Measurements from ENCODE around the gene MTURN. TPM values are rescaled to one million over a fixed set of nuclear protein-coding genes. Genes with fewer than 3 reads are reported as not detected.

MTURN gene
- total and polyA plus RNA-seq, 10 donors = 6.3 to 36.6 (median 14.8) TPM

GRCh38 chr7:30172451-30172850 is 37.7 kb downstream of the MTURN start:
- no peak for DNase-seq
- H3K4me1 ChIP-seq = peaks cover 0 to 60% (median 25%) of the 10 kb centered on the region in 6 donors
- H3K36me3 ChIP-seq = no peaks in the 10 kb centered on the region
- H3K27me3 ChIP-seq (replicated peaks in 1 of 7) = no peaks in the 10 kb centered on the region
- H3K9me3 ChIP-seq = no peaks in the 10 kb centered on the region
- H3K4me3 ChIP-seq = no peak overlapping the region
- no peak for TF ChIP-seq CTCF (IDR thresholded peaks at IDR 0.05 in 8 of 11, conservative IDR thresholded peaks at IDR 0.05 in 3 of 11)
- H3K27ac ChIP-seq = no peak overlapping the region
- intact Hi-C loops (cut with DNase I; ENCODE audit: low total_unique reads) = no loop called here
- 81 to 97% (median 94%) methylated on average over 3 of the region's 3 CpGs for WGBS, 5 donors

GRCh38 chr7:30173058-30173897 is 38.5 kb downstream of the MTURN start:
- peak overlapping the region in 2 of 8 donors; percentile 14 to 16 for H3K27ac ChIP-seq
- H3K27me3 ChIP-seq (replicated peaks in 1 of 7) = no peaks in the 10 kb centered on the region
- TF ChIP-seq CTCF (IDR thresholded peaks at IDR 0.05 in 8 of 11, conservative IDR thresholded peaks at IDR 0.05 in 3 of 11) = no peak
- TF ChIP-seq POLR2A (IDR thresholded peaks at IDR 0.05) = no peak
- TF ChIP-seq POLR2AphosphoS5 (IDR thresholded peaks at IDR 0.05) = peak in 1 of 3 donors; percentile 11
- H3K9me3 ChIP-seq = no peaks in the 10 kb centered on the region
- intact Hi-C loops (cut with DNase I; ENCODE audit: low total_unique reads) = no loop called here
- DNase-seq = no peak
- no peaks in the 10 kb centered on the region for H3K36me3 ChIP-seq
- H3K4me1 ChIP-seq = peaks cover 0 to 69% (median 30%) of the 10 kb centered on the region in 6 donors
- no peak overlapping the region for H3K4me3 ChIP-seq
- 69 to 77% (median 75%) methylated on average over 6 to 13 of the region's 13 CpGs for WGBS, 5 donors

GRCh38 chr7:30175180-30175579 is 40.4 kb downstream of the MTURN start:
- H3K27ac ChIP-seq = no peak overlapping the region
- TF ChIP-seq POLR2AphosphoS5 (IDR thresholded peaks at IDR 0.05) (no peak), CTCF (IDR thresholded peaks at IDR 0.05 in 8 of 11, conservative IDR thresholded peaks at IDR 0.05 in 3 of 11) (no peak), POLR2A (IDR thresholded peaks at IDR 0.05) (no peak)
- peaks cover 3 to 84% (median 43%) of the 10 kb centered on the region in 6 donors for H3K4me1 ChIP-seq
- no peak for DNase-seq
- intact Hi-C loops (cut with DNase I; ENCODE audit: low total_unique reads) = no loop called here
- H3K36me3 ChIP-seq = no peaks in the 10 kb centered on the region
- WGBS, 5 donors = 54 to 75% (median 59%) methylated on average over 3 of the region's 3 CpGs
- no peak overlapping the region for H3K4me3 ChIP-seq
- no peaks in the 10 kb centered on the region for H3K27me3 ChIP-seq (replicated peaks in 1 of 7)
- no peaks in the 10 kb centered on the region for H3K9me3 ChIP-seq

GRCh38 chr7:30175636-30176147 is 40.9 kb downstream of the MTURN start:
- no peaks in the 10 kb centered on the region for H3K36me3 ChIP-seq
- DNase-seq = no peak
- H3K4me3 ChIP-seq = no peak overlapping the region
- TF ChIP-seq POLR2AphosphoS5 (IDR thresholded peaks at IDR 0.05) (no peak), POLR2A (IDR thresholded peaks at IDR 0.05) (no peak), CTCF (IDR thresholded peaks at IDR 0.05 in 8 of 11, conservative IDR thresholded peaks at IDR 0.05 in 3 of 11) (no peak)
- H3K9me3 ChIP-seq = no peaks in the 10 kb centered on the region
- intact Hi-C loops (cut with DNase I; ENCODE audit: low total_unique reads) = no loop called here
- peak overlapping the region in 2 of 8 donors; percentile 33 to 75 for H3K27ac ChIP-seq
- H3K4me1 ChIP-seq = peaks cover 3 to 80% (median 43%) of the 10 kb centered on the region in 6 donors
- WGBS, 5 donors = 89 to 94% (median 92%) methylated on average over 7 of the region's 7 CpGs
- no peaks in the 10 kb centered on the region for H3K27me3 ChIP-seq (replicated peaks in 1 of 7)

All from spleen (tissue), 11 donors.